Activated naive CD4-positive, alpha-beta T cell treated with anti-CD3 and anti-CD28 coated beads, Interleukin-2, amount 50 U/mL, for 24 hours (primary cell): ENCODE data around the gene RPAP2.
"Not testable (repeated sequence)": the region's sequence is repeated elsewhere in the genome, so short reads cannot be mapped to it uniquely, and the experiment has no call there.

Experiments used
- H3K27ac Mint-ChIP-seq: one replicate; pipeline ENCODE4 v1.8.0; 2021; ENCODE audit warnings: mild to moderate bottlenecking, mixed read lengths
- H3K27me3 Mint-ChIP-seq: one replicate; pipeline ENCODE4 v1.8.0; 2021; ENCODE audit warnings: mixed read lengths
- H3K36me3 Mint-ChIP-seq: one replicate; pipeline ENCODE4 v1.8.0; 2021; ENCODE audit warnings: mixed read lengths
- H3K4me1 Mint-ChIP-seq: one replicate; pipeline ENCODE4 v1.8.0; 2021; ENCODE audit warnings: mixed read lengths
- H3K4me3 Mint-ChIP-seq: one replicate; pipeline ENCODE4 v1.8.0; 2021; ENCODE audit warnings: mild to moderate bottlenecking, mixed read lengths
- H3K9me3 Mint-ChIP-seq: one replicate; pipeline ENCODE4 v1.8.0; 2021; ENCODE audit warnings: mixed read lengths

The RPAP2 gene

GRCh38 chr1:92298573-92299476 is at the start of gene RPAP2, which contains the start of gene GLMN:
RPAP2 (plus strand) TSS chr1:92299059; CDS start chr1:92299074, 15 bp downstream.
GLMN (minus strand) TSS chr1:92298987; CDS start chr1:92297999, 988 bp downstream.
- no peaks in the 10 kb centered on the region for H3K27me3 Mint-ChIP-seq
- peaks cover 48% of the 10 kb centered on the region for H3K4me1 Mint-ChIP-seq
- no peaks in the 10 kb centered on the region for H3K9me3 Mint-ChIP-seq
- peak within 1 kb of the TSS; percentile 97 for H3K4me3 Mint-ChIP-seq
- H3K27ac Mint-ChIP-seq, result peak within 1 kb of the TSS; percentile 97
- peaks cover 15% of the 10 kb centered on the region for H3K36me3 Mint-ChIP-seq

DNA sequence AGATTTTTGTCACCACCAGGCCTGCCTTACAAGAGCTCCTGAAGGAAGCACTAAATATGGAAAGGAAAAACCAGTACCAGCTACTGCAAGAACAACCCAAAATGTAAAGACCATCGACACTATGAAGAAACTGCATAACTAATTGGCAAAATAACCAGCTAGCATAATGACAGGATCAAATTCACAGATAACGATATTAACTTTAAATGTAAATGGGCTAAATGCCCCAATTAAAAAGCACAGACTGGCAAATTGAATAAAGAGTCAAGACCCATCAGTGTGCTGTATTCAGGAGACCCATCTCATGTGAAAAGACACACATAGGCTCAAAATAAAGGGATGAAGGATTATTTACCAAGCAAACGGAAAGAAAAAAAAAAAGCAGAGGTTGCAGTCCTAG is 44.1 kb upstream of the RPAP2 start:
- not testable (repeated sequence) for H3K4me1 Mint-ChIP-seq, H3K27me3 Mint-ChIP-seq, H3K27ac Mint-ChIP-seq, H3K4me3 Mint-ChIP-seq
- peaks cover 18% of the 10 kb centered on the region for H3K9me3 Mint-ChIP-seq
- H3K36me3 Mint-ChIP-seq, result peaks cover 49% of the 10 kb centered on the region

GRCh38 chr1:92259350-92259749 is 39.5 kb upstream of the RPAP2 start:
- Mint-ChIP-seq H3K9me3 (peaks cover 12% of the 10 kb centered on the region), H3K36me3 (peaks cover 51% of the 10 kb centered on the region), H3K4me3 (no peak overlapping the region), H3K4me1 (no peaks in the 10 kb centered on the region), H3K27ac (no peak overlapping the region), H3K27me3 (no peaks in the 10 kb centered on the region)

DNA sequence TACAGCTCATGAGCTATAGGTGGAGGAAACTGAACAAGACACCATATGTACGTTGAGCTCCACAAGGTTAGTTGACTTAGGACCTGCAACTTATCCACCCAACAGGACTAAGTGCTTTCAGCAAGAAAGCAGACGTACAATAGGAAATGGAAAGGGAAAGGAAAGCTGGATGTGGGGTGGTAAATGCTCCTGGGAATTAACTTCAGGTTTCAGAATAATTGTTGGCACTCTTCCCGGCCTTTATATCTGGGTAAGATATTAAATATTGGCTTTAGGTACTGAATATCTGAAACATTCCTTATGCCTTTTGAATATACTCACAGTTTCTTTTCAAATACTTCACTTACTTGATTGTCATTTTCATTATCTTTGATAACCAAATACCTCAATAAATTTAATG is 36.3 kb upstream of the RPAP2 start:
- H3K36me3 Mint-ChIP-seq, result peaks cover 27% of the 10 kb centered on the region
- H3K27me3 Mint-ChIP-seq, result no peaks in the 10 kb centered on the region
- no peaks in the 10 kb centered on the region for H3K9me3 Mint-ChIP-seq
- no peaks in the 10 kb centered on the region for H3K4me1 Mint-ChIP-seq
- no peak overlapping the region for H3K4me3 Mint-ChIP-seq
- H3K27ac Mint-ChIP-seq, result no peak overlapping the region

GRCh38 chr1:92273039-92273438 is 25.8 kb upstream of the RPAP2 start:
- H3K4me1 Mint-ChIP-seq, result peaks cover 16% of the 10 kb centered on the region
- peaks cover 29% of the 10 kb centered on the region for H3K36me3 Mint-ChIP-seq
- H3K9me3 Mint-ChIP-seq, result no peaks in the 10 kb centered on the region
- H3K27ac Mint-ChIP-seq, result no peak overlapping the region
- H3K4me3 Mint-ChIP-seq, result no peak overlapping the region
- no peaks in the 10 kb centered on the region for H3K27me3 Mint-ChIP-seq

GRCh38 chr1:92274939-92275338 is 23.9 kb upstream of the RPAP2 start:
- no peaks in the 10 kb centered on the region for H3K9me3 Mint-ChIP-seq
- H3K27me3 Mint-ChIP-seq, result no peaks in the 10 kb centered on the region
- no peak overlapping the region for H3K27ac Mint-ChIP-seq
- no peak overlapping the region for H3K4me3 Mint-ChIP-seq
- H3K36me3 Mint-ChIP-seq, result peaks cover 31% of the 10 kb centered on the region
- H3K4me1 Mint-ChIP-seq, result peaks cover 21% of the 10 kb centered on the region

DNA sequence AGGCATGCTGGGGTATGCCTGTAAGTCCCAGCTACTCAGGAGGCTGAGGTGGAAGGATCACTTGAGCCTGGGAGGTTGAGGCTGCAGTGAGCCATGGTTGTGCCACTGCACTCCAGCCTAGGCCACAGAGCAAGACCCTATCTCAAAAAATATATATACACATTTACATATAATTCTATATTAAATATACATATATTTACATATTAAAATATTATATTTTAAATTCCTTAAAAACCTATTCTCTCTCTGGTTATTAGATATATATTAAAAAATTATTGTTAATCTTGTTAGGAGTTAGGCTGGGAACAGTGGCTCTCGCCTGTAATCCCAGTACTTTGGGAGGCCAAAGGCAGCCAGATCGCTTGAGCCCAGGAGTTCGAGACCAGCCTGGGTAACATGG is 22.8 kb upstream of the RPAP2 start:
- Mint-ChIP-seq H3K9me3 (no peaks in the 10 kb centered on the region), H3K36me3 (peaks cover 40% of the 10 kb centered on the region), H3K27me3 (no peaks in the 10 kb centered on the region), H3K4me1 (peaks cover 21% of the 10 kb centered on the region), H3K4me3 (no peak overlapping the region), H3K27ac (no peak overlapping the region)

DNA sequence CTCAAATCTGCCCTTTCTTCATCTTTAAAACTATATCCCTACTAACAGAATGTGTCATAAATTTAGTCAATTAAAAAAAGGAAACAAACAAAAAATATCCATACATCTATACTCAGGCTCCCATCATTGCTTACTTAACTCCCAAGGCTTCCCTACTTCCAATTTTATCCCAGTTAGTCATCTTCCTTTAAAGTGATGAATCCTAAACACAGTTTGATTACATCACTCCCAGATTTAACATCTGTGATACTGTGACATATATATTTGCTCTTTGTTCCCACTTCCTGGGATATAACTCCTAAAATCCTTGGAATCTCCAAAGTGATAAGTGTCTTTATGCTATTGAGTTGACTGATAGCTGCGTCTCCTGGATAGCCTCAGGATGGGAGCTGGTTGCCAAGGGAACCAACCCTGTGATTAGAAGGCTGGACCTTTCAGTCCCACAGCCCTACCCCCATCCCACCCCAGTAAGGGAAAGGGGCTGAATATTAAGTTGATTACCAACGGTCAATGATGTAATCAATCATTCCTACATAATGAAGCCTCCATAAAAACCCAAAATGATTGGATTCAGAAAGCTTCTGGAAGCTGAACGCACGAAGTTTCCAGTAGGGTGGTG is 21.6 kb upstream of the RPAP2 start:
- peaks cover 41% of the 10 kb centered on the region for H3K36me3 Mint-ChIP-seq
- H3K27ac Mint-ChIP-seq, result no peak overlapping the region
- H3K9me3 Mint-ChIP-seq, result no peaks in the 10 kb centered on the region
- H3K4me1 Mint-ChIP-seq, result peaks cover 24% of the 10 kb centered on the region
- no peak overlapping the region for H3K4me3 Mint-ChIP-seq
- H3K27me3 Mint-ChIP-seq, result no peaks in the 10 kb centered on the region

GRCh38 chr1:92279781-92280180 is 19.1 kb upstream of the RPAP2 start:
- not testable (repeated sequence) for H3K9me3 Mint-ChIP-seq, H3K27ac Mint-ChIP-seq, H3K4me3 Mint-ChIP-seq, H3K27me3 Mint-ChIP-seq
- peaks cover 59% of the 10 kb centered on the region for H3K36me3 Mint-ChIP-seq
- H3K4me1 Mint-ChIP-seq, result peaks cover 44% of the 10 kb centered on the region

GRCh38 chr1:92281411-92281810 is 17.4 kb upstream of the RPAP2 start:
- H3K27ac Mint-ChIP-seq, H3K4me3 Mint-ChIP-seq, H3K9me3 Mint-ChIP-seq, H3K27me3 Mint-ChIP-seq: not testable (repeated sequence)
- H3K36me3 Mint-ChIP-seq, result peaks cover 58% of the 10 kb centered on the region
- peaks cover 33% of the 10 kb centered on the region for H3K4me1 Mint-ChIP-seq

- Mint-ChIP-seq H3K27me3 (no peaks in the 10 kb centered on the region), H3K4me1 (peaks cover 25% of the 10 kb centered on the region)
Observed at GRCh38 chr1:92291372-92291999, 7.4 kb upstream of the RPAP2 start.

DNA sequence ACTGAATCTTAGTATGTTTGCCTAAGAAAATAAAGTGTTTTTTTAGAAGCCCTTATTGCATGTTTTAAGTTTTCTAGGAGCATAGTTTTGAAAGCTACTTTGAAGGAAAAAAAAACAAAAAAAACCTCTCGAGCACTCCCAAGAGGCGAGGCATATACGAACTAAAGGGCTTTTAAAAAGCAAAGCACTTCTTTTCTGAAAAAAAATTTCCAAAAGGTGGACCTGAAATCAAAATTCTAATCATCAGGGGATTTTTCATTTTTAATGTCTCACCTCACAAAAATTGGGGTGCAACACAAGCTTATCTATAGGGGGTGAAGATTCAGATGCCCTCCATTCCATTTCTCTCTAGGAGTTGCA is 666 bp upstream of the RPAP2 start:
- H3K4me3 Mint-ChIP-seq, result peak overlapping the region; percentile 97

More at GRCh38 chr1:92291372-92291999, 7.4 kb upstream of the RPAP2 start:
- Mint-ChIP-seq H3K4me3 (no peak overlapping the region), H3K9me3 (no peaks in the 10 kb centered on the region), H3K36me3 (peaks cover 28% of the 10 kb centered on the region), H3K27ac (no peak overlapping the region)

DNA sequence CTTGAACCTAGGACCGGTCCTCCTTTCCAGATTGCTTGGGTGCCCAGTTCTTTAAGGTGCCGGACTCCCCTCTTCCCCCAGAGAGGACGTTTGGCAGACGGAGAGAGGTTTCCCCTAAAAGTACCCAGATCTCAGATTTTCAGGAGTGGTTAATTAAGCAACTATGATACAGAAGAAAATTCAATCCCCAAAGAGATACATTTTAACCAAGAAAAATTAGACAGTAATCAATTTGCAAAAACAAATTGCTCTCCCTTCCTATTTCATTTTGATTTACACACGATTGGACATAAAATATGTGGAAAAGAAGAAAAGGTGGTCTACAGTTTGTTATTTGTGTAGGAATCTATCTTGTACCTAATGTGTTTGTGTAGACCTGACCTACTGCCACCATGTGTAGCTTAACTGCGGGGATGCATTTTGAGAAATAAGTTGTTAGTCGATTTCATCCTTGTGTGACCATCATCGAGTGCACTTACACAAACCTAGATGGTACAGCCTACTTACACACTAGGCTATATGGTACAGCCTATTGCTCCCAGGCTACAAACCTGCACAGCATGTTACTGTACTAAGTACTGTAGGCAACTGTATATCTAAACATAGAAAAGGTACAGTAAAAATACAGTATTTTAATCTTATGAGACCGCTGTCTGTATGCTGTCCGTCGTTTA is 755 bp downstream of the RPAP2 start:
- peaks cover 48% of the 10 kb centered on the region for H3K4me1 Mint-ChIP-seq
- peak overlapping the region; percentile 97 for H3K4me3 Mint-ChIP-seq
- H3K27ac Mint-ChIP-seq, result peak overlapping the region; percentile 97

More for the DNA sequence above, 666 bp upstream of the RPAP2 start:
- Mint-ChIP-seq H3K9me3 (no peaks in the 10 kb centered on the region), H3K27me3 (no peaks in the 10 kb centered on the region), H3K4me1 (peaks cover 52% of the 10 kb centered on the region), H3K36me3 (peaks cover 19% of the 10 kb centered on the region), H3K27ac (peak overlapping the region; percentile 97)

DNA sequence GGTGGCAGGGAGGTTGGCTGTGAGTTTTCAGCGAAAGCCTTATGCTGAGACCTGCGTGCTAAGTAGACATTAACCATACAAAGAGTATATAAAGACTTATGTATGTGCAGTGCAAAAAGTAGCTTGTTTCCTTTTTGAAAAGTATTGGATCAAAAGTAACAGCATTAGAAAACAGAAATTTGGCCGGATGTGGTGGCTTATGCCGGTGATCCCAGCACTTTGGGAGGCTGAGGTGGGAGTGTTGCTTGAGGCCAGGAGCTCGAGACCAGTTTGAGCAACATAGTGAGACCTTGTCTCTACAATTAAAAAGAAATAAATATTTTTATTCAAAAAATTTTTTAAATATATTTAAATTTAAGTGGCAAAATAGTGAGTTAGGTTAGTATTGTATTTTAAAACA is 2.2 kb downstream of the RPAP2 start:
- Mint-ChIP-seq H3K9me3 (no peaks in the 10 kb centered on the region), H3K27ac (no peak overlapping the region), H3K27me3 (no peaks in the 10 kb centered on the region), H3K36me3 (peaks cover 13% of the 10 kb centered on the region), H3K4me3 (peak overlapping the region; percentile 30), H3K4me1 (peaks cover 41% of the 10 kb centered on the region)

More for the DNA sequence above, 755 bp downstream of the RPAP2 start:
- H3K9me3 Mint-ChIP-seq, result no peaks in the 10 kb centered on the region
- peaks cover 17% of the 10 kb centered on the region for H3K36me3 Mint-ChIP-seq
- no peaks in the 10 kb centered on the region for H3K27me3 Mint-ChIP-seq

- peak overlapping the region; percentile 3 for H3K27ac Mint-ChIP-seq
- H3K36me3 Mint-ChIP-seq, result peaks cover 14% of the 10 kb centered on the region
- peaks cover 22% of the 10 kb centered on the region for H3K4me1 Mint-ChIP-seq
- H3K27me3 Mint-ChIP-seq, result no peaks in the 10 kb centered on the region
- no peaks in the 10 kb centered on the region for H3K9me3 Mint-ChIP-seq
- no peak overlapping the region for H3K4me3 Mint-ChIP-seq
Observed at GRCh38 chr1:92306020-92306419, 7.2 kb downstream of the RPAP2 start.
